ENCODE data around the gene SNX18.
A peak's percentile ranks its signal among the peaks of the same experiment; 100 is the strongest.

SNX18 gene

GRCh38 chr5:54541823-54542783 lies 24.5 kb downstream of the SNX18 start:
- DNase-seq = no peak

GRCh38 chr5:54544044-54544443 lies 26.5 kb downstream of the SNX18 start:
- no peak for DNase-seq

DNA sequence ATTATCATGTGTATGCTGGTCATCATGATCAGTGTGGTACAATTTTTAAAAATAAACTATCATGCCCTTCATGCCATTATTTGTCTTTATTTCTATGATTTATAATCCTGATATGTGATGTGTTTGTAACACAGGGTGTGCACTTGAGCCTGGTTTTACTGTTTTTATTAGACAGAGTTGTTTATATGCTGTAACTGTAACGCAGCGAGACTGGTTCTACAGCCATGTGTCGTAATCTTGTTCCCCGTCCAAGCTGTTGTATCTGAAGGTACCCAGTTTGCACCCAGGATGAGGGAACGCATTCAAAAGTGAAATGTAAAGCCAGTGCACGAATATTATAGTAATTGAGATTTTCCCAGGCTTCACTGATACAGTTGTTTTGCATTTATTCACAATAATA lies 28.2 kb downstream of the SNX18 start:
- no peak for DNase-seq

DNA sequence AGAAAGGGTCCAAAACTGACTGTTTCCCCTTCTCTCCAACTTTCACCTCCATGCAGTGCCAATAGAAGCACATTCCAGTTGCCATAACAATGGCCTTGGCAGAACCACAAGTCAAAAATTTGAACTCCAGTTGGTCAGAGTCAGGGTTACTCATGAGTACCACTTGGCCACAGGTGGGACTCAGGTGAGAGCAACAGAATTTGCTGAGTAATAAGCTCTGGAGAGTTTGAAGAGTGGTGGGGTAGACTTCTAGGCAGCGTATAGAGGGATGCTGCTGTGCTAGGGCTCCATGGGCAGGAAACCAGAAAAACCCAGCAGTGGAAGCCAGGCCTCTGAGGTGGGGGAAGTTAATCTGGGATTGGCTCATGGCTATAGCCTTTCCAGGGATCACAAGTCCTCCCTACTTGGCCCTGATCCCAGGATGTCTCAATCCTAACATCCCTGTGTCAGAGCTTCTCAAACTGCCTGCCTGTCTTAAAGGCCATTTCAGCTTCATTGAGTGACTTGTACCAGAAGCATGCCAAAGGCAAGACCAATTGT lies 30.2 kb downstream of the SNX18 start:
- DNase-seq = peak; percentile 79

DNA sequence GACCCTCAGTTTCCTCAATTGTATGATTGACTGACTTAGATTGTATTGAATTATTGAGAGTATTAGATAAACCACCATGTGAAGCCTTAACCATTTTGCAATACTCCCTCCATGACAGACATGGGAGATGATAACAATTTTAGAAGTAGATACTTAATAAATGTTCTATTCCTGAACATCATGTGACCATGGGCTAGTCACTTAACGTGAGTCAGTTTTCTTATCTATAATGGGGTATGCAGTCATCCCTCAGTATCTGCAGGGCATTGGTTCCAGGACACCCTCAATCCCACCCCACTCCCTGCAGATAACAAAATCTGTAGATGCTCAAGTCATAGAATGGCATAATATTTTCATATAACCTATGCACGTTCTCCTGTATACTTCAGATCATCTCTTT lies 31.0 kb downstream of the SNX18 start:
- DNase-seq = no peak

DNA sequence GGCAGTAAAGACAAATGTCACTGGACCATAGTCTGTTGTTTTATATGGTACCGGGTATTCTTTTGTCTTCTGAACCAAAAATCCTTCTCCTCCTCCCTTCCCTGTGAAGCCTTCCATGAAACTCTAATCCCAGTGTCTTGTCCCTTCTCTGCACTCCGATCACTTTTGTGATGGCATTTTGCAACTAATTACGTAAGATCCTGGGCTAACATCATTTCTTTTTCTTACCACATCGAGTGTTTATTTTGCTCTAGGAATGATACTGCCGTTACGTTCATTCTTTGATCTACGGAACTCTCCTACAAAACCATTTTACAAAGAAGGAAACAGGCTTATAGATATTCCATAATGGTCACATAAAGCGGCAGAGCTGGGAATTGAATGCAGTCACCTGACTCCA lies 33.7 kb downstream of the SNX18 start:
- DNase-seq = no peak

- no peak for DNase-seq
Measured at GRCh38 chr5:54551926-54552325, 34.4 kb downstream of the SNX18 start.

DNA sequence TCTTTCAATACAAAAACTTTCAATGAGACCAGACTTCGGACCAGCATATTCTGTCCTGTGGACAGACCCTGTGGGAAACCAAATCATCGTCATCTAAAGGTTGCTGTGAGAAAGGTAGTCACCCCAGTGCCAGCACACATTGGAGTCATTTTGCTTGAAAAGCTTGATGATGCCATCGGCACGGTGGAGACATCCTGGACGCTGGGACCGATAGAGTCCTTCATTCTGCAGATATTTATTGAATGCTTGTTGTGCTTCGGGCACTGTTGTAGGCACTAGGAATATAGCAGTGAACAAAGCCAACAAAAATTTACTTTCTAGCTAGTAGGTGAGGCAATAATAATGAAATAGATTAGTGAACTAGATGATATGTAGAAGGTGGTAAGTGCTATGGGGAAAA lies 34.9 kb downstream of the SNX18 start:
- no peak for DNase-seq

GRCh38 chr5:54553659-54554207 lies 36.2 kb downstream of the SNX18 start:
- no peak for DNase-seq

- DNase-seq = peak; percentile 21
Measured at GRCh38 chr5:54556141-54556540, 38.6 kb downstream of the SNX18 start.

- DNase-seq = no peak
Measured at GRCh38 chr5:54558362-54558761, 40.8 kb downstream of the SNX18 start.

- no peak for DNase-seq
Measured at GRCh38 chr5:54561651-54562050, 44.1 kb downstream of the SNX18 start.

DNA sequence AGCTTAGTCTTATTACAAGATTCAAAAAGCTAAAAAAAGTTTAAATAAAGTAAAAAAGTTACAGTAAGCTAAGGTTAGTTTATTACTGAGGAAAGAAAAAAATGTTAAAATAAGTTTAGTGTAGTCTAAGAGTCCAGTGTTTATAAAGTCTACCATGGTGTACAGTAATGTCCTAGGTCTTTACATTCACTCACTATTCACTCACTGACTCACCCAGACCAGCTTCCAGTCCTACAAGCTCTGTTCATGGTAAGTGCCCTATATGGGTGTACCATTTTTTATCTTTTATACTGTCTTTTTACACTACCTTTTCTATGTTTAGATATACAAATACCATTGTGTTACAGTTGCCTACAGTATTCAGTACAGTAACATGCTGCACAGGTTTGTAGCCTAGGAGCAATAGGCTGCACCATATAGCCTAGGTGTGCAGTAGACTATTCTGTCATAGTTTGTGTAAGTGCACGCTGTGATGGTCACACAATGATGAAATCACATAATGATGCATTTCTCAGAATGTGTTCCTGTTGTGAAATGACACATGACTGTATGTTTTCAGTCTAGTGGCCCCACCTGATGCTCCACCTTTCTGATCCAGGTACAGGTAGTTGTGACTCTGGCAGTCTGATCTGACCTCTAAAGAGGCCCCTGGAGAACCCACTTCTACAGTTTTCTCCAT lies 45.7 kb downstream of the SNX18 start:
- DNase-seq = no peak

DNA sequence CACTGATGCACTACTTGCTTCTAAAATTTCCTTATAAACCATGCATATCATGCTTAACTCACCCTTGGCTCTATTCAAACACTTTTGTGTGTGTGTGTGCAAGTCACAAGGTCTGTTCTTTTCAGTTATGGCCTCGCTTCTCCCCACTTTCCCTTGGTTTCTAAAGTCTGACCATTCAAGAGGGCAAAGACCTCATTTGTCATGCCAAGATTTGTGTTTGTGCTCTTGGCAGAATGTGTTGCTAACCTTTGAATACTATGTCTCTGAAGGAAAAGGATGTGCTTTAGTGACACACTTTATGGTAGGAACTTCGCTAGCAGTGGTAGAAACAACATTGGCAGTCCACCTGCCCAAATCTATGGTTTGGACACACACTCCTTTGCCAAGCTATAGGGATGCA lies 50.4 kb downstream of the SNX18 start:
- no peak for DNase-seq

GRCh38 chr5:54570916-54571315 lies 53.4 kb downstream of the SNX18 start:
- DNase-seq = peak; percentile 64

GRCh38 chr5:54571462-54571861 lies 53.9 kb downstream of the SNX18 start:
- no peak for DNase-seq

DNA sequence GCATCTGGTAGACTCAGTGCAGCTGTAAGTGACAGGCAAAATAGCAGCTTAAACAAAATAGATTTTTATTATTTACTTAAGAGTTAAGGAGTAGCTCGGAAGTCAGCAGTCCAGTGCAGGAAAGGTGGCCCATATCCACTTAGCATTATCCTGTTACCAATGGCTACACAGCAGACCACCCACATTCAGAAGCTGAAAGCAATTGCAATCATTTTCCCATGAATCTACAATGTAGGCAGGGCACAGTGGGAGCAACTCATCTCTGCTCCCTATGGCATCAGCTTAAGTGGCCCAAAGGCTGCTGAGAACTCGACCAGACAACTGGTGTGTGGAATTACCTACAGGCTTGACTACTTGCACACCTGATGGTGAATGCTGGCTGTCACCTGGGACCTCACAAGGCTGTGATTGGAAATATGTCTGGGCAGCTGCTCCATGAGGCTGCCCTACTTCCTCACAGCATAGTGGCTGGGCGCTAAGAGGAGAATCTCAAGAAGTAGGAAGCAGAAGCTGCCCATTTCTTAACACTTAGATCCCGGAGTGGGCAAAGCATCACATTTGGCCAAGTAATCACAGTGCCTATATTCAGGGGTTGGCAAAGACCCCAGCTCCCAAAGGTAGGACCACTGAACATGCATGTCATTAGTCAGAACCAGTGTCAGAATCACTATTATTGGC lies 56.4 kb downstream of the SNX18 start:
- DNase-seq = no peak

GRCh38 chr5:54577528-54577927 lies 60.0 kb downstream of the SNX18 start:
- no peak for DNase-seq

DNA sequence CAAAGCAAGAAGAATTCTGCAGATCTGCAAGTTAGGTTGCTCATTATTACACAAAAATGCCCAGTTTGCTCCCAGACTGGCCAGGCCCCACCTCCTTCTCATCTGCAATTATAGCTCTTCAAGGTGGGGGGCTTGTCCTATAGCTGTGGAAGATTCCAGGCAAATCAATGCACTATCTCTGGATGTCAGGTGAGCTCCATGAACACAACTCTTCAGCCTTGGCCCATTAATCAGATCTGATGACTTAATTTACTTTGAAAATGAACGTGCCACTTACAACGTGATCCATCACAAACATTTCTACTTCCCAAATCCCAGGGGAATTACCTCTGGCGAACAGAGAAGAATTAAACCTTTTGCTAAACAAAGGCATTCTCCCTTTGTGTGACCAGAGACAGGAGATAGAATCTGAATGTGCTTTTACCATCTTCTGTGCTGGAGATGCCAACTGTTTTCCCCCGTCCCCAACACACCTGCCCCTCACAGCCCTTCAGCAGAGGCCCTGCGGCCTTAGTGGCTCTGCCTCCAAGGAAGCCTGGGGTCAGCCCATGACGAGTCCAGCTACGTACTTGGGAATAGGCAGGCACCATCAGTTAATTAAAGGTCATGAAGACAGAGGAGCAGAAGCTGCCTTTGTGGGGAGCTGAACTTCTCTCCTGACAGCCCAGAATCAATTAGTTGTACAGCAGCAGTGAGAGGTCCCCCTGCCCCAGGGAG lies 60.5 kb downstream of the SNX18 start:
- no peak for DNase-seq

- DNase-seq = no peak
Measured at GRCh38 chr5:54579591-54580295, 62.2 kb downstream of the SNX18 start.
